AG04450 (cell line): ENCODE results near the gene CALHM1. TPM values are rescaled to one million over a fixed set of nuclear protein-coding genes. Genes with fewer than 3 reads are reported as not detected.

Source experiments
- CTCF ChIA-PET: fragments of 300-600, 350-600 bp; formaldehyde crosslinking; extraction: SDS; loops from one replicate; lab custom pipeline; 2022; ENCODE audit warnings: antibody characterized with exemption, inconsistent platforms; lab: Charles Lee
- POLR2A ChIA-PET: fragments of 350-600 bp; formaldehyde crosslinking; extraction: SDS; loops from one replicate; lab custom pipeline; 2021; ENCODE audit warnings: antibody characterized with exemption, inconsistent platforms; lab: Yijun Ruan, JAX
- DNase-seq: peaks from one replicate; pipeline ENCODE4 v3.0.0-alpha.2; 2011; ENCODE audit warnings: low read depth, low spot score
- H3K27ac ChIP-seq: one replicate; pipeline ENCODE4 v1.5.1; 2012; ENCODE audit warnings: low read depth, low read length, control low read depth
- H3K27me3 ChIP-seq: one replicate; pipeline ENCODE4 v1.6.0; 2012; ENCODE audit warnings: low read length; ENCODE audit not compliant: control insufficient read depth, insufficient read depth
- H3K4me3 ChIP-seq: 2 replicates; pipeline ENCODE4 v1.5.1; 2011; ENCODE audit warnings: mild to moderate bottlenecking, low read depth, low read length, control low read depth
- H3K9me3 ChIP-seq: 2 replicates; pipeline ENCODE4 v1.5.1; 2012; ENCODE audit warnings: low read length; ENCODE audit not compliant: control insufficient read depth, insufficient read depth
- polyA plus RNA-seq: library from polyadenylated mRNA; depleted of rRNA; stranded (reverse); fragments of >200 nt; gene quantifications from 2 replicates; pipeline ENCODE4 v1.2.3, GENCODE V29; 2011
- TF ChIP-seq, protein P1 (sequence below): IDR thresholded peaks from 2 replicates; pipeline ENCODE4 v1.5.1; 2011; ENCODE audit warnings: low read depth, low read length, control low read depth, inconsistent platforms

Gene CALHM1
- polyA plus RNA-seq, 1 experiment, result not detected

DNA sequence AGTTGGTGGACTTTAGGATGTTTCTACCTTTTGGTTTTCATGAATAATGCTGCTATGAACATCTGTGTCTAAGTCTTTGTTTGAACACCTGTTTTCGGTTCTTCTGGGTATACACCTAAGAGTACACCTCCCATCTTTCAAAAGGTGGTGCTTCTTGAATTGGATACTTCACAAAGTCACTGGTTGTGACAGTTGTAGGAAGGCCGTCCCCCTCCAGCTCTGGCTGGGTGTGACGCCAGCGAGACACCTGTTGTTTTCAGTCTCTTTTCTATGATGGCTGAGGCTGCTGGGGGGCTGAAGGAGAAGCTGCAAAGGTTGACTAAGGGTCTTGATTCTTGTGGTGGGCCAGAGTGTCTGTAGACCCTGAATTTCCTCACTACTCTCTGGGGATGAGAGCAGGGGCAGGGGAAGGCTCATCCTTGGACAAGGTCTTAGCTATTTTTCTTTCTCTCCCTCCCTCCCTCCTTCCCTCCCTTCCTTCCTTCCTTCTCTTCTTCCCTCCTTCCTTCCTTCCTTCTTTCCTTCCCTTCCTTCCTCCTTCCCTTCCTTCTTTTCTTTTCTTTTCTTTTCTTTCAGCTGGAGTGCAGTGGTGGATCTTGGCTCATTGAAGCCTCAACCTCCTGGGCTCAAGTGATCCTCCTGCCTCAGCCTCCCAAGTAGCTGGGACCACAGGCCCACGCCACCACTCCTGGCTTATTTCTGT is 40.4 kb upstream of the CALHM1 start:
- ChIA-PET CTCF (interaction anchor here (0.6 to 1.4 kb wide), 2 partner anchors 14 to 671 kb away, joined by 3 to 6 read pairs; no protein-coding TSS in a partner anchor), POLR2A (no interaction called here)
- DNase-seq, result no peak
- TF ChIP-seq, protein P1, sequence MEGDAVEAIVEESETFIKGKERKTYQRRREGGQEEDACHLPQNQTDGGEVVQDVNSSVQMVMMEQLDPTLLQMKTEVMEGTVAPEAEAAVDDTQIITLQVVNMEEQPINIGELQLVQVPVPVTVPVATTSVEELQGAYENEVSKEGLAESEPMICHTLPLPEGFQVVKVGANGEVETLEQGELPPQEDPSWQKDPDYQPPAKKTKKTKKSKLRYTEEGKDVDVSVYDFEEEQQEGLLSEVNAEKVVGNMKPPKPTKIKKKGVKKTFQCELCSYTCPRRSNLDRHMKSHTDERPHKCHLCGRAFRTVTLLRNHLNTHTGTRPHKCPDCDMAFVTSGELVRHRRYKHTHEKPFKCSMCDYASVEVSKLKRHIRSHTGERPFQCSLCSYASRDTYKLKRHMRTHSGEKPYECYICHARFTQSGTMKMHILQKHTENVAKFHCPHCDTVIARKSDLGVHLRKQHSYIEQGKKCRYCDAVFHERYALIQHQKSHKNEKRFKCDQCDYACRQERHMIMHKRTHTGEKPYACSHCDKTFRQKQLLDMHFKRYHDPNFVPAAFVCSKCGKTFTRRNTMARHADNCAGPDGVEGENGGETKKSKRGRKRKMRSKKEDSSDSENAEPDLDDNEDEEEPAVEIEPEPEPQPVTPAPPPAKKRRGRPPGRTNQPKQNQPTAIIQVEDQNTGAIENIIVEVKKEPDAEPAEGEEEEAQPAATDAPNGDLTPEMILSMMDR, result no peak
- Histone ChIP-seq H3K4me3 (no peak overlapping the region), H3K27ac (no peak overlapping the region), H3K9me3 (no peaks in the 10 kb centered on the region; the same call in 1 of the 2 replicates), H3K27me3 (peaks cover 80% of the 10 kb centered on the region)

DNA sequence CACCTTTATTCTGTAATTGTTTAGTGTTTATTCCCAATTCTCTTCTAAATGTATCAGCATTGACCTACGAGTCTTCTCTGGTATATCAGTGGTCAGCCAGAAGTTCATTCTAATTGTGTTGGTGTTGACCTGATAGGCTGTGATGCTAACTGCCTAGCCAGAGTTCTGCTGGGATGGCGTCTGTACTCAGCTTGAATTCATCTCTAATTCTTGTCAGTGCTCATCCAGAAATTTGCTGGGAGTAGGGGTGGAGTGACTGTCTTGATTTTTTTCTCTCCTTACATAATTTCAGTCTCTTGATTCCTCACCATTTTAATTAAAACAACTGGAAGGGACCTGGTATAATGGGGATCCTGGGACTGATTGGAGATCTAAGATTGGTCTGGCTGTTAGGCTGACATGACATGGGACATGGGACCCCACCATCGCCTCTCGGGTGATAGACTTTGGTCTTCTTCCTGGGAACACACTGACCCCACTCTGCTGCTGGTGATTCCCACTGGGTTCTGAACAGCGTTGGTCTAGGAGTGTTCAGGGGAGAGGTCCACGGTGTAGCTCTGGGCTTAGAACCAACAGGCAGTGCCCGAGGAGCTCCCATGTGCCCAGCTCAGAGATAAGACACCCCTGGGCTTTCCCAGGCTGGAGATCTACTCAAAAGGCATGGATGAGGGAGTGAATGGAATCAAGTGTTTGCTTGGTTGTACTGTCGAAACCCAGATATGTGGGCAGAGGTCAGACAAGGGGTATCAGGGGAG is 38.6 kb upstream of the CALHM1 start:
- Histone ChIP-seq H3K27ac (no peak overlapping the region), H3K4me3 (no peak overlapping the region), H3K27me3 (peaks cover 78% of the 10 kb centered on the region), H3K9me3 (no peaks in the 10 kb centered on the region; the same call in 1 of the 2 replicates)
- ChIA-PET POLR2A (no interaction called here), CTCF (interaction anchor here (1.1 kb wide), 1 partner anchor 189 kb away, joined by 3 read pairs; no protein-coding TSS in a partner anchor)
- TF ChIP-seq, protein P1, result no peak
- DNase-seq, result no peak

DNA sequence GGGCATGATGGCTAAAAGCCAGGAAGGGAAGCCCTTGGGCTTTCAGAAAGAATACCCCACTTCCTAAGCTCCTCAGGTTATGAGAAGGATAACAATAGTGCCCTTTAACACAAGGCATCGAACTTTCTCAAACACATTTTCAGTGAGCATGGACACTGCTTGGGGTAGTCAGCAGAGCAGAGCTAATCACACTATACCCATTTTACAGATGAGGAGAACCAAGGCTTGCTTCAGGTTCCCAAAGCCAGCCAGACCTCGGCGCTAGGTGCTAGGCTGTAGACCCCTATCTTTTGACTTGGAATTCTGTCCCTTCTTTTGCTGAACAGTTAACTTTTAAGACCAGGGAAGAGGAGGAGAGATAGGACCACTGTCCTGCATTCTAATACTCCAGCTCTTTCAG is 36.6 kb upstream of the CALHM1 start:
- Histone ChIP-seq H3K9me3 (no peaks in the 10 kb centered on the region; the same call in 1 of the 2 replicates), H3K4me3 (no peak overlapping the region), H3K27me3 (peaks cover 62% of the 10 kb centered on the region), H3K27ac (no peak overlapping the region)
- POLR2A ChIA-PET, result no interaction called here
- TF ChIP-seq, protein P1, result no peak
- CTCF ChIA-PET, result interaction anchor here (1.1 kb wide), 1 partner anchor 10 kb away, joined by 3 read pairs; no protein-coding TSS in a partner anchor
- no peak for DNase-seq

DNA sequence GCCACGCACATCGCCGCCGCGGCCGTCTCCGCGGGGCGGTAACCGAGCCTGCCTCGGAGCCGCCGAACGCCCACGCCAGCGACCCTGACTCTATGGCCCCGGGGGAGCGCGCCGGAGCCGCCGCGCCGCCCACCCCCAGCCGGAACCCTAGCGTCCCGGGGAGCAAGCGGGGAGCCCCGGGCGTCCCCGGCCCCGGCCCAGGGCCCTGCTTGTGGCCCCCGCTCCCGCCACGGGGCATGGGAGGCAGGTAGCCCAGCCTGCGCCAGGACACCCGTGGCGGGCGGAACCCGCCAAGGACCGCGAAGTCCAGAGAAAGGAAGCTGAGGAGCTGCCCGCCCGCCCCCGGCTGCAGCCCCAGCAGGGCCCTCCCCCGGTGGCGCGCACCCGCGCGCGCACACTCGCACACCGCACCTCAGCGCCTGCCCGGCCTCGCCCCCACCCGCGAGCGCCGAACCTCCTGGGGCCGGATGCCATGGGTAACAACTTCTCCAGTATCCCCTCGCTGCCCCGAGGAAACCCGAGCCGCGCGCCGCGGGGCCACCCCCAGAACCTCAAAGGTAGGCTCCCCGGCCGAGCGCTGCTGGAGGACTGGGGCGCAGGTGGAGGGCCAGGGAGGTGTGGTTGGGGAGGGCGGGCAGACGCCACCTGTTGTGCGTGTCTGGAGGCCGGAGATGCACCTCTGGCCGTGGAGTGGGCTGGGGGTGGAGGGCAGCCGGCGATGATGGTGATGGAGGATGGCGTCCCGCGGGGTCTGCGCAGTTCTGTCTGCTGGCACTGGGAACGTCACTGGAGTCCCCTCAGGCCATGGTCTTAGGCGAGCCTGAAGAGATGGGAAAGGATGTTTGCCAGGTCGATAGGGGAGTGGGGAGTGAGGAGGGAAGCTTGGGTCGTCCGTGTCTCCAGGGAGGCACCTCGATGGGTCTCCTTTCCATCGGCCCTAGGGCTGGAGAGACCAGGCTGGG is 35.5 kb upstream of the CALHM1 start:
- ChIA-PET CTCF (interaction anchor here (1.1 kb wide), 1 partner anchor 9 kb away, joined by 3 read pairs; no protein-coding TSS in a partner anchor), POLR2A (no interaction called here)
- peak overlapping the region; percentile 44 for H3K4me3 ChIP-seq
- peaks cover 54% of the 10 kb centered on the region for H3K27me3 ChIP-seq
- DNase-seq, result no peak
- H3K27ac ChIP-seq, result no peak overlapping the region
- TF ChIP-seq, protein P1, result no peak
- no peaks in the 10 kb centered on the region; the same call in 1 of the 2 replicates for H3K9me3 ChIP-seq
